Measurements from ENCODE around the gene LHX3. TPM values are rescaled to one million over a fixed set of nuclear protein-coding genes. Genes with fewer than 3 reads are reported as not detected.

LHX3 gene
- total and polyA plus RNA-seq, 10 of the 15 experiments (the other 5 are each of a cell fraction or from before 2014, with no cell fraction given): not detected

DNA sequence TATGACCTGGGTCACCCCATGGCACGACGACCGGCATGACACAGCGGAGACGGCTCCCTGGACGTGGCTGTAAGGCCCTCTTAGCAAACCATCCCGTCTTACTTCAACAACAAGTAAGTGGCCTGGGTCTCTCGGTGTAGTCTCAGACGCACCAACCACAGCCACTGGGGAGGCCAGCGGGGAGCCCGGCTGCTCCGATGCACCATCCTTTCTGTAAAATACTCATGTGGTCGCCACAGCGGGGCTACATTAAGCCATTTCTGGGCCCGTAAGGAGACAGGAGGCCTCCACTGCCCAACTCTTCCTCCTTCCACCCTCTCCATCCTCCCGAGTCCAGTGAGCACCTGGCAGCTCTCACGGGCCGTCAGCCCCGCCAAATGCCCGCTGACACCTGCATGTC, 36.0 kb upstream of the LHX3 start:
- peaks cover 5 to 6% of the 10 kb centered on the region in 2 experiments; a peak in 3 of 4 replicates for H3K36me3 ChIP-seq (ENCODE audit: control insufficient read depth in 2 of 2, insufficient read depth in 2 of 2, low read length in 1 of 2)

More for the DNA sequence above, 36.0 kb upstream of the LHX3 start:
- Histone ChIP-seq H3K9ac (ENCODE audit: control insufficient read depth, insufficient read depth, low read length) (no peak overlapping the region), H3K4me1 (ENCODE audit: control insufficient read depth, insufficient read depth, low read length) (peaks cover 52% of the 10 kb centered on the region), H3K79me2 (ENCODE audit: control insufficient read depth, insufficient read depth, low read length) (peaks cover 69% of the 10 kb centered on the region), H3K4me2 (ENCODE audit: control insufficient read depth, insufficient read depth) (peak overlapping the region; percentile 33; the same call in 1 of the 2 replicates), H3K9me3 (replicated peaks; ENCODE audit: control insufficient read depth, insufficient read depth, low read length) (no peaks in the 10 kb centered on the region), H4K20me1 (ENCODE audit: control insufficient read depth, insufficient read depth) (peaks cover 4% of the 10 kb centered on the region; the same call in 1 of the 2 replicates), H3K4me3 (no peak overlapping the region), H3K27me3 (replicated peaks in 1 of 2; ENCODE audit: control insufficient read depth in 2 of 2, insufficient read depth in 2 of 2, low read length in 1 of 2) (no peaks in the 10 kb centered on the region), H3K27ac (ENCODE audit: control insufficient read depth, insufficient read depth) (no peak overlapping the region), H2AFZ (ENCODE audit: control insufficient read depth, low read depth, low read length) (no peak overlapping the region)
- intact Hi-C loops (cut with micrococcal nuclease; ENCODE audit: unreplicated experiment): no loop called here
- no peak for ATAC-seq
- DNase-seq (ENCODE audit: low read depth, low spot score): no peak
- no peak for FAIRE-seq
- no TSS peak for BruUV-seq (replicated peaks)
- TF ChIP-seq IKZF1 (conservative IDR thresholded peaks at IDR 0.05) (no peak), SMAD1 (IDR thresholded peaks at IDR 0.05; ENCODE audit: low read depth, partially characterized antibody) (no peak), JUND (IDR thresholded peaks at IDR 0.05; ENCODE audit: low read depth, low read length) (no peak), STAT3 (IDR thresholded peaks at IDR 0.05; ENCODE audit: low read depth, low read length) (no peak), BRCA1 (IDR thresholded peaks at IDR 0.05; ENCODE audit: low read depth, low read length) (no peak), SMARCA5 (IDR thresholded peaks at IDR 0.05) (no peak), NFYB (IDR thresholded peaks at IDR 0.05; ENCODE audit: insufficient read depth, low read depth, low read length) (no peak), SREBF1 (IDR thresholded peaks at IDR 0.05; ENCODE audit: low read length) (no peak), CHD4 (IDR thresholded peaks at IDR 0.05) (no peak), SP1 (IDR thresholded peaks at IDR 0.05; ENCODE audit: low read depth, low read length) (no peak), KAT2A (conservative IDR thresholded peaks at IDR 0.05; ENCODE audit: control insufficient read depth, low read depth, low read length) (no peak), RELA (IDR thresholded peaks at IDR 0.05; ENCODE audit: borderline replicate concordance, partially characterized antibody) (no peak), FOS (IDR thresholded peaks at IDR 0.05; ENCODE audit: borderline replicate concordance, extremely low read depth, insufficient read length) (no peak), ZBED1 (IDR thresholded peaks at IDR 0.05; ENCODE audit: borderline replicate concordance) (no peak), NBN (IDR thresholded peaks at IDR 0.05) (no peak), NR2C2 (IDR thresholded peaks at IDR 0.05; ENCODE audit: borderline replicate concordance, control insufficient read depth, insufficient read length, low read depth) (no peak)
- TF ChIP-seq, protein P1, sequence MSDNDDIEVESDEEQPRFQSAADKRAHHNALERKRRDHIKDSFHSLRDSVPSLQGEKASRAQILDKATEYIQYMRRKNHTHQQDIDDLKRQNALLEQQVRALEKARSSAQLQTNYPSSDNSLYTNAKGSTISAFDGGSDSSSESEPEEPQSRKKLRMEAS (IDR thresholded peaks at IDR 0.05; ENCODE audit: low read depth, low read length): no peak
- TF ChIP-seq, protein P2, sequence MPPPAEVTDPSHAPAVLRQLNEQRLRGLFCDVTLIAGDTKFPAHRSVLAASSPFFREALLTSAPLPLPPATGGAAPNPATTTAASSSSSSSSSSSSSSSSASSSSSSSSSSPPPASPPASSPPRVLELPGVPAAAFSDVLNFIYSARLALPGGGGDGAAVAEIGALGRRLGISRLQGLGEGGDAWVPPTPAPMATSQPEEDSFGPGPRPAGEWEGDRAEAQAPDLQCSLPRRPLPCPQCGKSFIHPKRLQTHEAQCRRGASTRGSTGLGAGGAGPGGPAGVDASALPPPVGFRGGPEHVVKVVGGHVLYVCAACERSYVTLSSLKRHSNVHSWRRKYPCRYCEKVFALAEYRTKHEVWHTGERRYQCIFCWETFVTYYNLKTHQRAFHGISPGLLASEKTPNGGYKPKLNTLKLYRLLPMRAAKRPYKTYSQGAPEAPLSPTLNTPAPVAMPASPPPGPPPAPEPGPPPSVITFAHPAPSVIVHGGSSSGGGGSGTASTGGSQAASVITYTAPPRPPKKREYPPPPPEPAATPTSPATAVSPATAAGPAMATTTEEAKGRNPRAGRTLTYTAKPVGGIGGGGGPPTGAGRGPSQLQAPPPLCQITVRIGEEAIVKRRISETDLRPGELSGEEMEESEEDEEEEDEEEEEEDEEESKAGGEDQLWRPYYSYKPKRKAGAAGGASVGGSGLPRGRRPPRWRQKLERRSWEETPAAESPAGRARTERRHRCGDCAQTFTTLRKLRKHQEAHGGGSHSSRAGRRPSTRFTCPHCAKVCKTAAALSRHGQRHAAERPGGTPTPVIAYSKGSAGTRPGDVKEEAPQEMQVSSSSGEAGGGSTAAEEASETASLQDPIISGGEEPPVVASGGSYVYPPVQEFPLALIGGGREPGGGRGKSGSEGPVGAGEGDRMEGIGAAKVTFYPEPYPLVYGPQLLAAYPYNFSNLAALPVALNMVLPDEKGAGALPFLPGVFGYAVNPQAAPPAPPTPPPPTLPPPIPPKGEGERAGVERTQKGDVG (CRISPR knock-in tag; IDR thresholded peaks at IDR 0.05): no peak
- TF ChIP-seq, protein P3, sequence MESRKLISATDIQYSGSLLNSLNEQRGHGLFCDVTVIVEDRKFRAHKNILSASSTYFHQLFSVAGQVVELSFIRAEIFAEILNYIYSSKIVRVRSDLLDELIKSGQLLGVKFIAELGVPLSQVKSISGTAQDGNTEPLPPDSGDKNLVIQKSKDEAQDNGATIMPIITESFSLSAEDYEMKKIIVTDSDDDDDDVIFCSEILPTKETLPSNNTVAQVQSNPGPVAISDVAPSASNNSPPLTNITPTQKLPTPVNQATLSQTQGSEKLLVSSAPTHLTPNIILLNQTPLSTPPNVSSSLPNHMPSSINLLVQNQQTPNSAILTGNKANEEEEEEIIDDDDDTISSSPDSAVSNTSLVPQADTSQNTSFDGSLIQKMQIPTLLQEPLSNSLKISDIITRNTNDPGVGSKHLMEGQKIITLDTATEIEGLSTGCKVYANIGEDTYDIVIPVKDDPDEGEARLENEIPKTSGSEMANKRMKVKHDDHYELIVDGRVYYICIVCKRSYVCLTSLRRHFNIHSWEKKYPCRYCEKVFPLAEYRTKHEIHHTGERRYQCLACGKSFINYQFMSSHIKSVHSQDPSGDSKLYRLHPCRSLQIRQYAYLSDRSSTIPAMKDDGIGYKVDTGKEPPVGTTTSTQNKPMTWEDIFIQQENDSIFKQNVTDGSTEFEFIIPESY (IDR thresholded peaks at IDR 0.05): no peak
- POLR2A ChIA-PET: interaction anchor here (1.0 kb wide), 1 partner anchor 27 kb away, joined by 3 read pairs; no protein-coding TSS in a partner anchor
- 98% methylated on average over 19 of the region's 20 CpGs for WGBS (ENCODE audit: insufficient coverage, insufficient replicate concordance, low lambda C conversion rate, missing lambda C conversion rate)
- SMC1A ChIA-PET (ENCODE audit: uncharacterized antibody, unreplicated experiment): interaction anchor here (1.2 kb wide), 1 partner anchor 43 kb away, joined by 4 read pairs; no protein-coding TSS in a partner anchor
- CTCF ChIA-PET: interaction anchor here (1.8 to 3.2 kb wide), 2 partner anchors 15 kb away, joined by 9 to 30 read pairs; no protein-coding TSS in a partner anchor
- in situ Hi-C loops (cut with MboI): no loop called here
- RAD21 ChIA-PET (ENCODE audit: unreplicated experiment): no interaction called here

Measured in GM12878 (cell line).